Activated naive CD8-positive, alpha-beta T cell treated with anti-CD3 and anti-CD28 coated beads for 36 hours (primary cell): Measurements from ENCODE around the gene CLEC16A. TPM values are rescaled to one million over a fixed set of nuclear protein-coding genes. Genes with fewer than 3 reads are reported as not detected.
A peak's percentile ranks its signal among the peaks of the same experiment; 100 is the strongest.

Experiments used
- DNase-seq: peaks from one replicate; pipeline ENCODE4 v3.0.0; 2021
- H3K27ac Mint-ChIP-seq: one replicate; pipeline ENCODE4 v1.8.0; 2022; ENCODE audit warnings: mild to moderate bottlenecking, moderate library complexity, mixed read lengths
- H3K27me3 Mint-ChIP-seq: one replicate; pipeline ENCODE4 v1.8.0; 2022; ENCODE audit warnings: mild to moderate bottlenecking, mixed read lengths
- H3K36me3 Mint-ChIP-seq: one replicate; pipeline ENCODE4 v1.8.0; 2021; ENCODE audit warnings: mild to moderate bottlenecking, mixed read lengths
- H3K4me1 Mint-ChIP-seq: one replicate; pipeline ENCODE4 v1.8.0; 2021; ENCODE audit warnings: mixed read lengths
- H3K4me3 Mint-ChIP-seq: one replicate; pipeline ENCODE4 v1.8.0; 2022; ENCODE audit warnings: mild to moderate bottlenecking, moderate library complexity, mixed read lengths
- H3K9me3 Mint-ChIP-seq: one replicate; pipeline ENCODE4 v1.8.0; 2022; ENCODE audit warnings: mixed read lengths
- total RNA-seq, 2 experiments: library from RNA; stranded (reverse); gene quantifications; one replicate each; pipeline ENCODE4 v1.2.3, GENCODE V29; 2021

CLEC16A gene, protein sequence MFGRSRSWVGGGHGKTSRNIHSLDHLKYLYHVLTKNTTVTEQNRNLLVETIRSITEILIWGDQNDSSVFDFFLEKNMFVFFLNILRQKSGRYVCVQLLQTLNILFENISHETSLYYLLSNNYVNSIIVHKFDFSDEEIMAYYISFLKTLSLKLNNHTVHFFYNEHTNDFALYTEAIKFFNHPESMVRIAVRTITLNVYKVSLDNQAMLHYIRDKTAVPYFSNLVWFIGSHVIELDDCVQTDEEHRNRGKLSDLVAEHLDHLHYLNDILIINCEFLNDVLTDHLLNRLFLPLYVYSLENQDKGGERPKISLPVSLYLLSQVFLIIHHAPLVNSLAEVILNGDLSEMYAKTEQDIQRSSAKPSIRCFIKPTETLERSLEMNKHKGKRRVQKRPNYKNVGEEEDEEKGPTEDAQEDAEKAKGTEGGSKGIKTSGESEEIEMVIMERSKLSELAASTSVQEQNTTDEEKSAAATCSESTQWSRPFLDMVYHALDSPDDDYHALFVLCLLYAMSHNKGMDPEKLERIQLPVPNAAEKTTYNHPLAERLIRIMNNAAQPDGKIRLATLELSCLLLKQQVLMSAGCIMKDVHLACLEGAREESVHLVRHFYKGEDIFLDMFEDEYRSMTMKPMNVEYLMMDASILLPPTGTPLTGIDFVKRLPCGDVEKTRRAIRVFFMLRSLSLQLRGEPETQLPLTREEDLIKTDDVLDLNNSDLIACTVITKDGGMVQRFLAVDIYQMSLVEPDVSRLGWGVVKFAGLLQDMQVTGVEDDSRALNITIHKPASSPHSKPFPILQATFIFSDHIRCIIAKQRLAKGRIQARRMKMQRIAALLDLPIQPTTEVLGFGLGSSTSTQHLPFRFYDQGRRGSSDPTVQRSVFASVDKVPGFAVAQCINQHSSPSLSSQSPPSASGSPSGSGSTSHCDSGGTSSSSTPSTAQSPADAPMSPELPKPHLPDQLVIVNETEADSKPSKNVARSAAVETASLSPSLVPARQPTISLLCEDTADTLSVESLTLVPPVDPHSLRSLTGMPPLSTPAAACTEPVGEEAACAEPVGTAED
- 10 to 100 TPM; 20.4 to 21.3 TPM for total RNA-seq

GRCh38 chr16:10944249-10945064 is at the start of gene CLEC16A:
Gene CLEC16A (plus strand): TSS chr16:10944564. CDS start chr16:10944718, 154 bp downstream.
- Mint-ChIP-seq H3K27me3 (no peaks in the 10 kb centered on the region), H3K36me3 (peaks cover 12% of the 10 kb centered on the region), H3K27ac (peak within 1 kb of the TSS; percentile 77), H3K4me1 (peaks cover 46% of the 10 kb centered on the region), H3K4me3 (peak within 1 kb of the TSS; percentile 91), H3K9me3 (no peaks in the 10 kb centered on the region)
- peak; percentile 97 for DNase-seq

GRCh38 chr16:10895053-10895946 is 49.1 kb upstream of the CLEC16A start:
- H3K27ac Mint-ChIP-seq = no peak overlapping the region
- DNase-seq = no peak
- peaks cover 1% of the 10 kb centered on the region for H3K9me3 Mint-ChIP-seq
- no peaks in the 10 kb centered on the region for H3K36me3 Mint-ChIP-seq
- peaks cover 2% of the 10 kb centered on the region for H3K4me1 Mint-ChIP-seq
- H3K4me3 Mint-ChIP-seq = no peak overlapping the region
- peaks cover 37% of the 10 kb centered on the region for H3K27me3 Mint-ChIP-seq

GRCh38 chr16:10896165-10896564 is 48.2 kb upstream of the CLEC16A start:
- Mint-ChIP-seq H3K36me3 (no peaks in the 10 kb centered on the region), H3K4me3 (no peak overlapping the region), H3K9me3 (peaks cover 1% of the 10 kb centered on the region), H3K4me1 (peaks cover 2% of the 10 kb centered on the region), H3K27ac (no peak overlapping the region), H3K27me3 (peaks cover 31% of the 10 kb centered on the region)
- DNase-seq = no peak

DNA sequence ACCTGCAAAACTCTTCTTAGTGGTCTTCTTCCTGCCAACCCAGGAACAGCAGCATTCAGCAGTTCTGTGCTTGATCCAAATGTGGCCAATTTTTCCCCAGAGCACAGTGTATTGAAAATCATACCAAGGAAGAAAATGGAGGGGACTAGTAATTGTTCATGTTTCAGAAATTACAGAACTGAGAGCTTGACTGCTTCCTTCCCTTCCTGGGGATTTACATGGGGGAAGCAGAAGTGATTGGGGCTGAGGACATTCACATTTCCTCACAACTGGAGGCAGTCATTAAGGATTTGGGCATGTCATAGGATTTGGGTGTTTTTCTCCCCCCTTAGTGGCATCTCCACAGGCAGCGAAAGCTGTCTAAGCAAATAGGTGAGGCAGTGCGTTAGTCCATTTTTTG is 47.6 kb upstream of the CLEC16A start:
- Mint-ChIP-seq H3K4me1 (peaks cover 2% of the 10 kb centered on the region), H3K36me3 (no peaks in the 10 kb centered on the region), H3K4me3 (no peak overlapping the region), H3K27me3 (peaks cover 28% of the 10 kb centered on the region), H3K9me3 (peaks cover 1% of the 10 kb centered on the region), H3K27ac (no peak overlapping the region)
- DNase-seq = no peak

GRCh38 chr16:10897134-10897533 is 47.2 kb upstream of the CLEC16A start:
- no peak overlapping the region for H3K27ac Mint-ChIP-seq

DNA sequence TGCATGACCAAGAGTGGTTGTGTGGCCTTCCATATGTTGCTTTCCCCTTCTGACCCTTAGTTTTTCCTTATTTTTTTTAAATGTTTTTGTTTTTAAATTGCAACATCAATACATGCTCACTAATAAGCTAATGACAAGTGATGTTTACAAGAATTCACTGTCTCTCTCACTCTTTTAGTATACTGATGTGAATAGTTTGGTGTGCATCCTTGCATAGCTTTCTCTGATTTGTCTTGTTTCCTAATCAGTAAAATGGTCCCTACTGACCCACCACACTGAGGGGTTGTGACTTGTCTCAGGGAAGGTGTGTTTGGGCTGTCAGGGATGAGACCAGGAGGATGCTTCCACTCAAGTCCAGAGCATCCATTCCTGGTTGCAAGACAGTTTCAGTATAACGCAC is 41.4 kb upstream of the CLEC16A start:
- no peaks in the 10 kb centered on the region for H3K27me3 Mint-ChIP-seq
- H3K4me3 Mint-ChIP-seq = no peak overlapping the region
- H3K36me3 Mint-ChIP-seq = peaks cover 1% of the 10 kb centered on the region
- H3K4me1 Mint-ChIP-seq = no peaks in the 10 kb centered on the region
- DNase-seq = no peak
- peaks cover 4% of the 10 kb centered on the region for H3K9me3 Mint-ChIP-seq
- H3K27ac Mint-ChIP-seq = no peak overlapping the region

More at GRCh38 chr16:10897134-10897533, 47.2 kb upstream of the CLEC16A start:
- Mint-ChIP-seq H3K4me1 (peaks cover 2% of the 10 kb centered on the region), H3K27me3 (peaks cover 24% of the 10 kb centered on the region), H3K9me3 (peaks cover 1% of the 10 kb centered on the region), H3K4me3 (no peak overlapping the region), H3K36me3 (no peaks in the 10 kb centered on the region)
- no peak for DNase-seq

DNA sequence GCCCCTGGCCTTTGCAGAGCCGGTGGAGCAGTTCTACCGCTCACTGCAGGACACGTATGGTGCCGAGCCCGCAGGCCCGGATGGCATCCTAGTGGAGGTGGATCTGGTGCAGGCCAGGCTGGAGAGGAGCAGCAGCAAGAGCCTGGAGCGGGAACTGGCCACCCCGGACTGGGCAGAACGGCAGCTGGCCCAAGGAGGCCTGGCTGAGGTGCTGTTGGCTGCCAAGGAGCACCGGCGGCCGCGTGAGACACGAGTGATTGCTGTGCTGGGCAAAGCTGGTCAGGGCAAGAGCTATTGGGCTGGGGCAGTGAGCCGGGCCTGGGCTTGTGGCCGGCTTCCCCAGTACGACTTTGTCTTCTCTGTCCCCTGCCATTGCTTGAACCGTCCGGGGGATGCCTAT is 37.9 kb upstream of the CLEC16A start:
- peaks cover 1% of the 10 kb centered on the region for H3K36me3 Mint-ChIP-seq
- H3K4me1 Mint-ChIP-seq = no peaks in the 10 kb centered on the region
- no peak overlapping the region for H3K4me3 Mint-ChIP-seq
- no peaks in the 10 kb centered on the region for H3K27me3 Mint-ChIP-seq
- no peak overlapping the region for H3K27ac Mint-ChIP-seq
- DNase-seq = no peak
- H3K9me3 Mint-ChIP-seq = peaks cover 4% of the 10 kb centered on the region

GRCh38 chr16:10906914-10907756 is 37.2 kb upstream of the CLEC16A start:
- H3K27me3 Mint-ChIP-seq = no peaks in the 10 kb centered on the region
- H3K9me3 Mint-ChIP-seq = peaks cover 4% of the 10 kb centered on the region
- no peak overlapping the region for H3K4me3 Mint-ChIP-seq
- H3K27ac Mint-ChIP-seq = no peak overlapping the region
- no peaks in the 10 kb centered on the region for H3K4me1 Mint-ChIP-seq
- DNase-seq = no peak
- peaks cover 1% of the 10 kb centered on the region for H3K36me3 Mint-ChIP-seq

- DNase-seq = no peak
- H3K9me3 Mint-ChIP-seq = peaks cover 3% of the 10 kb centered on the region
- H3K4me1 Mint-ChIP-seq = no peaks in the 10 kb centered on the region
- no peak overlapping the region for H3K27ac Mint-ChIP-seq
- H3K4me3 Mint-ChIP-seq = no peak overlapping the region
- H3K27me3 Mint-ChIP-seq = no peaks in the 10 kb centered on the region
- peaks cover under 1% of the 10 kb centered on the region for H3K36me3 Mint-ChIP-seq
Observed at GRCh38 chr16:10907757-10908045, 36.7 kb upstream of the CLEC16A start.

DNA sequence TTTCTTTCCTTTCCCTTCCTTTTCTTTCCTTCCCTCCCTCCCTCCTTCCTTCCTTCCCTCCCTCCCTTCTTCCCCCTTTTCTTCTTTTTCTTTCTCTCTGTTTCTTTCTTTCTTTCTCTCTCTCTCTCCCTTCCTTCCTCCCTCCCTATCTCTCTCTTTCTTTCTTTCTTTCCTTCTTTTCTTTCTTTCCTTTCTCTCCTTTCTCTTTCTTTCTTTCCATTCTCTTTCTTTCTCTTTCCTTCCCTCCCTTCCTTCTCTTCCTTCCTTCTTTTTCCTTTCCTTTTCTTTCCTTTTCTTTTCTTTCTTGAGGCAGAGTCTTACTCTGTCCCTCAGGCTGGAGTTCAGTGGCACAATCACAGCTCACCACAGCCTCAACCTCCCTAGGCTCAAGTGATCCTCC is 33.1 kb upstream of the CLEC16A start:
- Mint-ChIP-seq H3K36me3 (no peaks in the 10 kb centered on the region), H3K27ac (no peak overlapping the region), H3K4me1 (peaks cover 8% of the 10 kb centered on the region), H3K9me3 (no peaks in the 10 kb centered on the region), H3K4me3 (no peak overlapping the region), H3K27me3 (no peaks in the 10 kb centered on the region)
- DNase-seq = no peak

- H3K36me3 Mint-ChIP-seq = no peaks in the 10 kb centered on the region
- no peaks in the 10 kb centered on the region for H3K9me3 Mint-ChIP-seq
- H3K4me3 Mint-ChIP-seq = no peak overlapping the region
- no peaks in the 10 kb centered on the region for H3K27me3 Mint-ChIP-seq
- peaks cover 8% of the 10 kb centered on the region for H3K4me1 Mint-ChIP-seq
- no peak overlapping the region for H3K27ac Mint-ChIP-seq
- DNase-seq = no peak
Observed at GRCh38 chr16:10916534-10916933, 27.8 kb upstream of the CLEC16A start.

- Mint-ChIP-seq H3K27me3 (no peaks in the 10 kb centered on the region), H3K4me1 (peaks cover 8% of the 10 kb centered on the region), H3K27ac (no peak overlapping the region), H3K9me3 (no peaks in the 10 kb centered on the region), H3K4me3 (no peak overlapping the region), H3K36me3 (no peaks in the 10 kb centered on the region)
- peak; percentile 77 for DNase-seq
Observed at GRCh38 chr16:10918294-10919002, 25.9 kb upstream of the CLEC16A start.

- no peak overlapping the region for H3K27ac Mint-ChIP-seq
- no peaks in the 10 kb centered on the region for H3K9me3 Mint-ChIP-seq
- no peaks in the 10 kb centered on the region for H3K36me3 Mint-ChIP-seq
- no peak for DNase-seq
- no peak overlapping the region for H3K4me3 Mint-ChIP-seq
- H3K27me3 Mint-ChIP-seq = no peaks in the 10 kb centered on the region
- peaks cover 8% of the 10 kb centered on the region for H3K4me1 Mint-ChIP-seq
Observed at GRCh38 chr16:10919003-10919351, 25.4 kb upstream of the CLEC16A start.
